Activated CD4-positive, alpha-beta T cell treated with anti-CD3 and anti-CD28 coated beads for 36 hours (primary cell): Measurements from ENCODE around the gene TNFRSF6B. TPM values are rescaled to one million over a fixed set of nuclear protein-coding genes. Genes with fewer than 3 reads are reported as not detected.
A peak's percentile ranks its signal among the peaks of the same experiment; 100 is the strongest.
"Not testable (repeated sequence)": the region's sequence is repeated elsewhere in the genome, so short reads cannot be mapped to it uniquely, and the experiment has no call there.

Experiments
- ATAC-seq: fragments of 200-7000 bp; cut with Tn5 transposase; one replicate; pipeline ENCODE4 v1.10.0; 2021; ENCODE audit warnings: mild to moderate bottlenecking, moderate library complexity
- CTCF ChIA-PET: fragments of 350-600 bp; sonication (Branson Sonifier 250); formaldehyde crosslinking; loops from one replicate; lab custom pipeline; 2021; ENCODE audit warnings: antibody characterized with exemption; lab: Charles Lee
- POLR2A ChIA-PET: fragments of 350-600 bp; sonication (Branson Sonifier 250); formaldehyde crosslinking; loops from one replicate; lab custom pipeline; 2021; ENCODE audit warnings: antibody characterized with exemption, inconsistent platforms; lab: Charles Lee
- DNase-seq: peaks from one replicate; pipeline ENCODE4 v3.0.0-alpha.2; 2020
- H3K27ac Mint-ChIP-seq: one replicate; pipeline ENCODE4 v1.8.0; 2021; ENCODE audit warnings: mixed read lengths
- H3K27me3 Mint-ChIP-seq: one replicate; pipeline ENCODE4 v1.8.0; 2021; ENCODE audit warnings: mixed read lengths
- H3K36me3 Mint-ChIP-seq: one replicate; pipeline ENCODE4 v1.8.0; 2021; ENCODE audit warnings: low read depth, mixed read lengths
- H3K4me1 Mint-ChIP-seq: one replicate; pipeline ENCODE4 v1.8.0; 2021; ENCODE audit warnings: mixed read lengths
- H3K4me3 Mint-ChIP-seq: one replicate; pipeline ENCODE4 v1.8.0; 2021; ENCODE audit warnings: mild to moderate bottlenecking, moderate library complexity, mixed read lengths
- H3K9me3 Mint-ChIP-seq: one replicate; pipeline ENCODE4 v1.8.0; 2021; ENCODE audit warnings: low read depth, mixed read lengths
- intact Hi-C, 2 experiments: fragments of 100-400 bp; cut with DNase I in 1 of 2; cut with micrococcal nuclease in 1 of 2; formaldehyde crosslinking; loops; one replicate each; pipeline versions ENCODE4 v1.14.2 to v1.15.1; 2022 to 2024; cut with DNase I, micrococcal nuclease
- total RNA-seq, 2 experiments: library from RNA; stranded (reverse); gene quantifications; one replicate each; pipeline ENCODE4 v1.2.3, GENCODE V29; 2021

TNFRSF6B gene
- total RNA-seq = 1 to 10 TPM in 1 of 2 experiments, under 1 TPM in 1; 0.21 to 1.7 TPM

- CTCF ChIA-PET = interaction anchor here (1.1 to 1.6 kb wide), 2 partner anchors 55 to 89 kb away, joined by 3 to 4 read pairs; no protein-coding TSS in a partner anchor
- ATAC-seq = peak; percentile 18
- H3K27me3 Mint-ChIP-seq = no peaks in the 10 kb centered on the region
- DNase-seq = peak; percentile 49
- peaks cover 29% of the 10 kb centered on the region for H3K4me1 Mint-ChIP-seq
- H3K36me3 Mint-ChIP-seq = peaks cover 8% of the 10 kb centered on the region
- POLR2A ChIA-PET = interaction anchor here (0.6 to 0.9 kb wide), 3 partner anchors 10 to 765 kb away, joined by 3 to 5 read pairs (median 3); no protein-coding TSS in a partner anchor
- no peak within 1 kb of the TSS for H3K27ac Mint-ChIP-seq
- peak within 1 kb of the TSS; percentile 23 for H3K4me3 Mint-ChIP-seq
- intact Hi-C loops = loop anchor here in 1 of 2 experiments (5.0 kb wide), 1 partner anchor 41 kb away; the partner anchor contains the start of genes LIME1 and SLC2A4RG
- H3K9me3 Mint-ChIP-seq = no peaks in the 10 kb centered on the region
These were observed at the start of gene TNFRSF6B for GRCh38 chr20:63696628-63697356. TNFRSF6B (plus strand) TSS chr20:63696652; CDS start chr20:63696768, 116 bp downstream.

- intact Hi-C loops = no loop called here
- no peaks in the 10 kb centered on the region for H3K9me3 Mint-ChIP-seq
- peaks cover 10% of the 10 kb centered on the region for H3K4me1 Mint-ChIP-seq
- ChIA-PET CTCF (no interaction called here), POLR2A (no interaction called here)
- no peaks in the 10 kb centered on the region for H3K27me3 Mint-ChIP-seq
- ATAC-seq = no peak
- H3K4me3 Mint-ChIP-seq = no peak overlapping the region
- H3K27ac Mint-ChIP-seq = peak overlapping the region; percentile 7
- no peak for DNase-seq
- H3K36me3 Mint-ChIP-seq = no peaks in the 10 kb centered on the region
These were observed 48.3 kb upstream of the TNFRSF6B start for GRCh38 chr20:63648190-63648589.

GRCh38 chr20:63648895-63649589 lies 47.4 kb upstream of the TNFRSF6B start:
- Mint-ChIP-seq H3K27ac (no peak overlapping the region), H3K27me3 (no peaks in the 10 kb centered on the region), H3K36me3 (no peaks in the 10 kb centered on the region), H3K9me3 (no peaks in the 10 kb centered on the region), H3K4me1 (peaks cover 12% of the 10 kb centered on the region), H3K4me3 (no peak overlapping the region)
- DNase-seq = no peak
- POLR2A ChIA-PET = no interaction called here
- CTCF ChIA-PET = interaction anchor here (0.8 kb wide), 1 partner anchor 16 kb away, joined by 3 read pairs; no protein-coding TSS in a partner anchor
- no peak for ATAC-seq
- intact Hi-C loops = no loop called here

GRCh38 chr20:63650486-63650885 lies 46.0 kb upstream of the TNFRSF6B start:
- ATAC-seq, H3K4me3 Mint-ChIP-seq, H3K27me3 Mint-ChIP-seq, H3K9me3 Mint-ChIP-seq, H3K27ac Mint-ChIP-seq, intact Hi-C loops, POLR2A ChIA-PET, DNase-seq, CTCF ChIA-PET, H3K36me3 Mint-ChIP-seq: not testable (repeated sequence)
- H3K4me1 Mint-ChIP-seq = peaks cover 18% of the 10 kb centered on the region

- intact Hi-C loops = no loop called here
- Mint-ChIP-seq H3K27me3 (no peaks in the 10 kb centered on the region), H3K36me3 (no peaks in the 10 kb centered on the region), H3K27ac (no peak overlapping the region), H3K4me3 (peak overlapping the region; percentile 70), H3K4me1 (peaks cover 18% of the 10 kb centered on the region), H3K9me3 (no peaks in the 10 kb centered on the region)
- ChIA-PET CTCF (interaction anchor here (0.5 to 1.4 kb wide), 2 partner anchors 10 to 632 kb away, joined by 3 to 6 read pairs; no protein-coding TSS in a partner anchor), POLR2A (no interaction called here)
- ATAC-seq (no peak), DNase-seq (peak; percentile 56)
These were observed 44.6 kb upstream of the TNFRSF6B start for GRCh38 chr20:63651942-63652191.

- Mint-ChIP-seq H3K9me3 (no peaks in the 10 kb centered on the region), H3K4me1 (peaks cover 22% of the 10 kb centered on the region), H3K27ac (no peak overlapping the region), H3K36me3 (no peaks in the 10 kb centered on the region), H3K27me3 (no peaks in the 10 kb centered on the region), H3K4me3 (peak overlapping the region; percentile 70)
- intact Hi-C loops = no loop called here
- POLR2A ChIA-PET = interaction anchor here (1.0 kb wide), 1 partner anchor 25 kb away, joined by 3 read pairs; the partner anchor contains the start of gene GMEB2
- peak; percentile 4 for ATAC-seq
- CTCF ChIA-PET = interaction anchor here (0.5 to 1.4 kb wide), 2 partner anchors 11 to 631 kb away, joined by 3 to 6 read pairs; no protein-coding TSS in a partner anchor
- peak; percentile 44 for DNase-seq
These were observed 44.1 kb upstream of the TNFRSF6B start for GRCh38 chr20:63652192-63652980.

- intact Hi-C loops = loop anchor here (1.0 kb wide), 3 partner anchors 11 to 212 kb away; partner anchors contain the start of genes GMEB2 (in 1 of the 2) and TPD52L2 (in 1 of the 2)
- CTCF ChIA-PET = interaction anchor here (0.7 kb wide), 1 partner anchor 84 kb away, joined by 3 read pairs; no protein-coding TSS in a partner anchor
- Mint-ChIP-seq H3K36me3 (no peaks in the 10 kb centered on the region), H3K27me3 (no peaks in the 10 kb centered on the region), H3K4me3 (peak within 1 kb of the TSS; percentile 73), H3K9me3 (no peaks in the 10 kb centered on the region), H3K27ac (peak within 1 kb of the TSS; percentile 82), H3K4me1 (peaks cover 22% of the 10 kb centered on the region)
- POLR2A ChIA-PET = interaction anchor here (1.0 kb wide), 2 partner anchors 11 to 26 kb away, joined by 3 to 4 read pairs; partner anchors contain the start of gene GMEB2
- peak; percentile 40 for ATAC-seq
- peak; percentile 87 for DNase-seq
These were observed 43.1 kb upstream of the TNFRSF6B start, which contains the start of gene STMN3 for GRCh38 chr20:63653041-63653973. STMN3 (minus strand) TSS chr20:63653424; CDS start chr20:63653345, 79 bp downstream.

- Mint-ChIP-seq H3K27ac (peak overlapping the region; percentile 82), H3K4me1 (peaks cover 26% of the 10 kb centered on the region), H3K4me3 (peak overlapping the region; percentile 73), H3K9me3 (no peaks in the 10 kb centered on the region), H3K27me3 (no peaks in the 10 kb centered on the region), H3K36me3 (no peaks in the 10 kb centered on the region)
- intact Hi-C loops = loop anchor here (1.0 kb wide), 3 partner anchors 12 to 211 kb away; partner anchors contain the start of genes GMEB2 (in 1 of the 2) and TPD52L2 (in 1 of the 2)
- ATAC-seq (peak; percentile 1), DNase-seq (no peak)
- CTCF ChIA-PET = no interaction called here
- POLR2A ChIA-PET = interaction anchor here (1.0 kb wide), 1 partner anchor 12 kb away, joined by 4 read pairs; no protein-coding TSS in a partner anchor
These were observed 42.3 kb upstream of the TNFRSF6B start for GRCh38 chr20:63653974-63654668.

GRCh38 chr20:63655249-63655648 lies 41.2 kb upstream of the TNFRSF6B start:
- POLR2A ChIA-PET = no interaction called here
- H3K36me3 Mint-ChIP-seq = peaks cover 2% of the 10 kb centered on the region
- no peaks in the 10 kb centered on the region for H3K9me3 Mint-ChIP-seq
- H3K27me3 Mint-ChIP-seq = no peaks in the 10 kb centered on the region
- DNase-seq (no peak), ATAC-seq (no peak)
- CTCF ChIA-PET = interaction anchor here (0.9 kb wide), 1 partner anchor 118 kb away, joined by 3 read pairs; the partner anchor contains the start of gene PTK6
- H3K4me3 Mint-ChIP-seq = no peak overlapping the region
- intact Hi-C loops = loop anchor here in 1 of 2 experiments (5.0 kb wide), 2 partner anchors 73 to 438 kb away; partner anchors contain the start of gene YTHDF1
- no peak overlapping the region for H3K27ac Mint-ChIP-seq
- peaks cover 36% of the 10 kb centered on the region for H3K4me1 Mint-ChIP-seq
